T follicular helper cell (primary cell): ENCODE data around the gene PDZK1IP1.
"Not testable (repeated sequence)": the region's sequence is repeated elsewhere in the genome, so short reads cannot be mapped to it uniquely, and the experiment has no call there.

Experiments used
- DNase-seq: peaks from one replicate; pipeline ENCODE4 v3.0.0-alpha.2; 2020; ENCODE audit warnings: low read depth

PDZK1IP1 gene

GRCh38 chr1:47181095-47181954 lies 8.5 kb downstream of the PDZK1IP1 start:
- DNase-seq = no peak

GRCh38 chr1:47180603-47181094 lies 9.2 kb downstream of the PDZK1IP1 start:
- DNase-seq = no peak

- DNase-seq = no peak
Observed at GRCh38 chr1:47179988-47180563, 9.8 kb downstream of the PDZK1IP1 start.

- DNase-seq = peak; percentile 49
Observed at GRCh38 chr1:47179017-47179987, 10.5 kb downstream of the PDZK1IP1 start.

- DNase-seq = no peak
Observed at GRCh38 chr1:47178654-47179016, 11.2 kb downstream of the PDZK1IP1 start.

GRCh38 chr1:47178020-47178419 lies 11.8 kb downstream of the PDZK1IP1 start:
- no peak for DNase-seq

GRCh38 chr1:47175227-47175934 lies 14.5 kb downstream of the PDZK1IP1 start:
- DNase-seq = peak; percentile 19

GRCh38 chr1:47174656-47175020 lies 15.2 kb downstream of the PDZK1IP1 start:
- no peak for DNase-seq

- no peak for DNase-seq
Observed at GRCh38 chr1:47172782-47173181, 17.1 kb downstream of the PDZK1IP1 start.

GRCh38 chr1:47164552-47164951 lies 25.3 kb downstream of the PDZK1IP1 start:
- no peak for DNase-seq

- no peak for DNase-seq
Observed at GRCh38 chr1:47161298-47162040, 28.4 kb downstream of the PDZK1IP1 start.

GRCh38 chr1:47160716-47161115 lies 29.1 kb downstream of the PDZK1IP1 start:
- no peak for DNase-seq

- not testable (repeated sequence) for DNase-seq
Observed at GRCh38 chr1:47157957-47158356, 31.9 kb downstream of the PDZK1IP1 start.

- DNase-seq = not testable (repeated sequence)
Observed at GRCh38 chr1:47156457-47156856, 33.4 kb downstream of the PDZK1IP1 start.

GRCh38 chr1:47149162-47149561 lies 40.7 kb downstream of the PDZK1IP1 start:
- DNase-seq = not testable (repeated sequence)

GRCh38 chr1:47147047-47147785 lies 42.6 kb downstream of the PDZK1IP1 start:
- DNase-seq = no peak

GRCh38 chr1:47146495-47146894 lies 43.3 kb downstream of the PDZK1IP1 start:
- not testable (repeated sequence) for DNase-seq

- not testable (repeated sequence) for DNase-seq
Observed at GRCh38 chr1:47143654-47144053, 46.2 kb downstream of the PDZK1IP1 start.

- not testable (repeated sequence) for DNase-seq
Observed at GRCh38 chr1:47140358-47140757, 49.5 kb downstream of the PDZK1IP1 start.
